H1 (cell line): Measurements from ENCODE around the gene ELMO3. TPM values are rescaled to one million over a fixed set of nuclear protein-coding genes. Genes with fewer than 3 reads are reported as not detected.

Source experiments
- CHD2 ChIP-seq: IDR thresholded peaks from 2 replicates; pipeline ENCODE4 v1.6.1; 2012; ENCODE audit warnings: low read length, improper control_type of control experiment
- CREB1 ChIP-seq: IDR thresholded peaks from 2 replicates; pipeline ENCODE4 v1.6.1; 2012; ENCODE audit warnings: inconsistent platforms
- EP300 ChIP-seq, 2 experiments: IDR thresholded peaks; 1 replicate in 1 of 2; 2 replicates in 1 of 2; pipeline ENCODE4 v1.6.1; 2011 to 2012; ENCODE audit warnings: low read depth in 2 of 2, low read length in 2 of 2, mild to moderate bottlenecking in 2 of 2, borderline replicate concordance in 1 of 2, inconsistent platforms in 1 of 2, moderate library complexity in 1 of 2
- EZH2 ChIP-seq: fragments of 200-600 bp; sonication (generic); IDR thresholded peaks from 2 replicates; pipeline ENCODE4 v1.7.1; 2012; ENCODE audit warnings: low read depth, mild to moderate bottlenecking, moderate library complexity, low read length, inconsistent platforms; ENCODE audit not compliant: severe bottlenecking
- GABPA ChIP-seq: IDR thresholded peaks from 2 replicates; pipeline ENCODE4 v1.6.1; 2011; ENCODE audit warnings: mild to moderate bottlenecking, low read length, moderate library complexity, borderline replicate concordance; ENCODE audit not compliant: insufficient read depth
- GTF2F1 ChIP-seq: IDR thresholded peaks from 2 replicates; pipeline ENCODE4 v1.6.1; 2012; ENCODE audit warnings: low read depth, low read length, improper control_type of control experiment, borderline replicate concordance
- JUN ChIP-seq: IDR thresholded peaks from 2 replicates; pipeline ENCODE4 v1.6.1; 2011; ENCODE audit warnings: low read depth, mild to moderate bottlenecking, improper control_type of control experiment, low read length
- JUND ChIP-seq: IDR thresholded peaks from 2 replicates; pipeline ENCODE4 v1.6.1; 2011; ENCODE audit warnings: mild to moderate bottlenecking, improper control_type of control experiment, low read length
- KDM4A ChIP-seq: IDR thresholded peaks from one replicate; pipeline ENCODE4 v1.7.1; 2012; ENCODE audit warnings: low read depth, mild to moderate bottlenecking, moderate library complexity, low read length, inconsistent platforms; ENCODE audit not compliant: severe bottlenecking
- KDM5A ChIP-seq: fragments of 200-600 bp; IDR thresholded peaks from 2 replicates; pipeline ENCODE4 v1.7.1; 2012; ENCODE audit warnings: mild to moderate bottlenecking, low read length, inconsistent platforms, mixed read lengths
- POLR2A ChIP-seq, 2 experiments: IDR thresholded peaks; 1 replicate in 1 of 2; 2 replicates in 1 of 2; pipeline ENCODE4 v1.6.1; 2011; ENCODE audit warnings: low read depth in 2 of 2, low read length in 2 of 2, mild to moderate bottlenecking in 2 of 2; ENCODE audit errors: control extremely low read depth in 1 of 2
- RAD21 ChIP-seq, 2 experiments: IDR thresholded peaks in 1 of 2; conservative IDR thresholded peaks in 1 of 2; 2 replicates each; pipeline ENCODE4 v1.6.1; 2011; ENCODE audit warnings: low read depth in 2 of 2, low read length in 2 of 2, improper control_type of control experiment in 1 of 2, inconsistent platforms in 1 of 2, mild to moderate bottlenecking in 1 of 2, moderate library complexity in 1 of 2
- RFX5 ChIP-seq: IDR thresholded peaks from 2 replicates; pipeline ENCODE4 v1.6.1; 2011; ENCODE audit warnings: low read depth, low read length, improper control_type of control experiment, borderline replicate concordance
- SIN3A ChIP-seq, 2 experiments: IDR thresholded peaks in 1 of 2; conservative IDR thresholded peaks in 1 of 2; 2 replicates each; pipeline ENCODE4 v1.6.1; 2011 to 2012; ENCODE audit warnings: low read length in 2 of 2, improper control_type of control experiment in 1 of 2, low read depth in 1 of 2, mild to moderate bottlenecking in 1 of 2
- SP1 ChIP-seq: IDR thresholded peaks from 2 replicates; pipeline ENCODE4 v1.6.1; 2011; ENCODE audit warnings: low read depth, low read length
- TCF12 ChIP-seq: IDR thresholded peaks from 2 replicates; pipeline ENCODE4 v1.6.1; 2011; ENCODE audit warnings: low read depth, mild to moderate bottlenecking, low read length
- YY1 ChIP-seq: IDR thresholded peaks from 2 replicates; pipeline ENCODE4 v1.6.1; 2011; ENCODE audit warnings: low read depth, mild to moderate bottlenecking, low read length
- ZNF274 ChIP-seq: IDR thresholded peaks from 2 replicates; pipeline ENCODE4 v1.7.0; 2012; ENCODE audit warnings: low read length, borderline replicate concordance; ENCODE audit errors: extremely low read depth
- polyA plus RNA-seq, 7 experiments: library from polyadenylated mRNA; depleted of rRNA in 3 of 7; stranded (reverse) in 5 of 7; unstranded in 2 of 7; fragments of >200 nt in 5 of 7; fragments of 200-250 nt in 2 of 7; gene quantifications; 1 replicate in 5 of 7; 2 replicates in 1 of 7; 4 replicates in 1 of 7; pipeline versions ENCODE4 v1.2.1 to v1.2.3, GENCODE V29; 2011 to 2013; ENCODE audit warnings: missing spikeins in 2 of 7, mixed read lengths in 2 of 7
- total RNA-seq: library from RNA; stranded (reverse); fragmentation: NEBNext Ultra II Directional; extraction: Animal tissue kit (Norgen Biotek cat#: 25700); gene quantifications from 2 replicates; pipeline ENCODE4 v1.2.1, GENCODE V29; 2021
- TF ChIP-seq, protein P1 (sequence below): IDR thresholded peaks from 2 replicates; pipeline ENCODE4 v1.6.1; 2012; ENCODE audit warnings: inconsistent platforms
- TF ChIP-seq, protein P2 (sequence below), 3 experiments: IDR thresholded peaks; 1 replicate in 2 of 3; 2 replicates in 1 of 3; pipeline versions ENCODE4 v1.5.1 to v1.6.1; 2011; ENCODE audit warnings: low read length in 3 of 3, mild to moderate bottlenecking in 3 of 3, inconsistent platforms in 2 of 3, low read depth in 1 of 3, moderate library complexity in 1 of 3; ENCODE audit not compliant: insufficient read depth in 1 of 3; ENCODE audit errors: control extremely low read depth in 1 of 3

The ELMO3 gene
- total and polyA plus RNA-seq, 2 of the 8 experiments (the other 6 are each of a cell fraction or from before 2014, with no cell fraction given), result 9.6 to 10.9 TPM

GRCh38 chr16:67155295-67156142 lies 43.4 kb upstream of the ELMO3 start (continued):
- TF ChIP-seq EP300 (IDR thresholded peaks at IDR 0.05; ENCODE audit: borderline replicate concordance in 1 of 2, low read depth in 2 of 2, low read length in 2 of 2), result no peak; a peak in 1 of 3 replicates
- TF ChIP-seq KDM4A, result peak; percentile 54
- TF ChIP-seq, protein P1, sequence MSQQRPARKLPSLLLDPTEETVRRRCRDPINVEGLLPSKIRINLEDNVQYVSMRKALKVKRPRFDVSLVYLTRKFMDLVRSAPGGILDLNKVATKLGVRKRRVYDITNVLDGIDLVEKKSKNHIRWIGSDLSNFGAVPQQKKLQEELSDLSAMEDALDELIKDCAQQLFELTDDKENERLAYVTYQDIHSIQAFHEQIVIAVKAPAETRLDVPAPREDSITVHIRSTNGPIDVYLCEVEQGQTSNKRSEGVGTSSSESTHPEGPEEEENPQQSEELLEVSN, result no peak; the same call in 1 of the 2 replicates
- TF ChIP-seq CREB1, result peak; percentile 8; the same call in 1 of the 2 replicates
- no peak for TF ChIP-seq JUND
- TF ChIP-seq CHD2, result no peak
- peak; percentile 78 for TF ChIP-seq GABPA
- no peak for TF ChIP-seq KDM5A
- TF ChIP-seq GTF2F1, result no peak
- peak; percentile 70 for TF ChIP-seq EZH2
- TF ChIP-seq RFX5, result no peak
- TF ChIP-seq, protein P2, sequence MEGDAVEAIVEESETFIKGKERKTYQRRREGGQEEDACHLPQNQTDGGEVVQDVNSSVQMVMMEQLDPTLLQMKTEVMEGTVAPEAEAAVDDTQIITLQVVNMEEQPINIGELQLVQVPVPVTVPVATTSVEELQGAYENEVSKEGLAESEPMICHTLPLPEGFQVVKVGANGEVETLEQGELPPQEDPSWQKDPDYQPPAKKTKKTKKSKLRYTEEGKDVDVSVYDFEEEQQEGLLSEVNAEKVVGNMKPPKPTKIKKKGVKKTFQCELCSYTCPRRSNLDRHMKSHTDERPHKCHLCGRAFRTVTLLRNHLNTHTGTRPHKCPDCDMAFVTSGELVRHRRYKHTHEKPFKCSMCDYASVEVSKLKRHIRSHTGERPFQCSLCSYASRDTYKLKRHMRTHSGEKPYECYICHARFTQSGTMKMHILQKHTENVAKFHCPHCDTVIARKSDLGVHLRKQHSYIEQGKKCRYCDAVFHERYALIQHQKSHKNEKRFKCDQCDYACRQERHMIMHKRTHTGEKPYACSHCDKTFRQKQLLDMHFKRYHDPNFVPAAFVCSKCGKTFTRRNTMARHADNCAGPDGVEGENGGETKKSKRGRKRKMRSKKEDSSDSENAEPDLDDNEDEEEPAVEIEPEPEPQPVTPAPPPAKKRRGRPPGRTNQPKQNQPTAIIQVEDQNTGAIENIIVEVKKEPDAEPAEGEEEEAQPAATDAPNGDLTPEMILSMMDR (IDR thresholded peaks at IDR 0.05; ENCODE audit: control extremely low read depth in 1 of 3, insufficient read depth in 1 of 3, low read depth in 1 of 3, low read length in 3 of 3), result peak; percentile 94 to 98 (median 95)
- peak; percentile 57; the same call in 1 of the 2 replicates for TF ChIP-seq YY1
- no peak for TF ChIP-seq JUN
- TF ChIP-seq RAD21 (IDR thresholded peaks at IDR 0.05 in 1 of 2, conservative IDR thresholded peaks at IDR 0.05 in 1 of 2; ENCODE audit: low read depth in 2 of 2, low read length in 2 of 2), result peak; percentile 84 to 91
- TF ChIP-seq ZNF274, result no peak
- TF ChIP-seq SIN3A (conservative IDR thresholded peaks at IDR 0.05 in 1 of 2, IDR thresholded peaks at IDR 0.05 in 1 of 2; ENCODE audit: low read depth in 1 of 2, low read length in 2 of 2), result peak in 1 of 2 experiments; percentile 60; a peak in 1 of 4 replicates
- no peak for TF ChIP-seq POLR2A (IDR thresholded peaks at IDR 0.05; ENCODE audit: control extremely low read depth in 1 of 2, low read depth in 2 of 2, low read length in 2 of 2)
- no peak for TF ChIP-seq SP1
- 0 out of 2 replicates have a peak, but pooled peaks have one; percentile 58 for TF ChIP-seq TCF12
